CD4-positive, alpha-beta memory T cell (primary cell): ENCODE data around the gene DCHS2. TPM values are rescaled to one million over a fixed set of nuclear protein-coding genes. Genes with fewer than 3 reads are reported as not detected.

Experiments
- CTCF ChIA-PET: fragments of 350-600 bp; sonication (Branson Sonifier 250); formaldehyde crosslinking; loops from one replicate; lab custom pipeline; 2021; ENCODE audit warnings: inconsistent platforms; ENCODE audit not compliant: partially characterized antibody; lab: Charles Lee
- POLR2A ChIA-PET: fragments of 350-600 bp; sonication (Branson Sonifier 250); formaldehyde crosslinking; loops from one replicate; lab custom pipeline; 2021; ENCODE audit not compliant: partially characterized antibody; lab: Charles Lee
- DNase-seq, 5 donors: peaks; one replicate each; pipeline versions ENCODE4 v3.0.0 to v3.0.0-alpha.2; 2020 to 2022; ENCODE audit warnings: mixed read lengths in 1 of 5
- H3K27ac ChIP-seq: one replicate; pipeline ENCODE4 v1.7.0; 2013; ENCODE audit warnings: low read depth, low read length
- H3K27me3 ChIP-seq: 2 replicates; pipeline ENCODE4 v1.7.0; 2013; ENCODE audit warnings: mild to moderate bottlenecking, low read length, moderate library complexity; ENCODE audit not compliant: insufficient read depth
- H3K36me3 ChIP-seq: 2 replicates; pipeline ENCODE4 v1.7.0; 2013; ENCODE audit warnings: mild to moderate bottlenecking, low read length, moderate library complexity; ENCODE audit not compliant: insufficient read depth
- H3K4me1 ChIP-seq: 2 replicates; pipeline ENCODE4 v1.7.0; 2013; ENCODE audit warnings: mild to moderate bottlenecking, low read length, moderate library complexity; ENCODE audit not compliant: insufficient read depth
- H3K4me3 ChIP-seq, 2 donors: one replicate each; pipeline ENCODE4 v1.7.0; 2013; ENCODE audit warnings: low read length in 2 of 2, mild to moderate bottlenecking in 1 of 2
- H3K9me3 ChIP-seq, 2 donors: one replicate each; pipeline ENCODE4 v1.7.0; 2013; ENCODE audit warnings: low read length in 2 of 2, control low read depth in 1 of 2; ENCODE audit not compliant: control insufficient read depth in 1 of 2
- H3K27ac Mint-ChIP-seq, 7 donors: one replicate each; pipeline ENCODE4 v1.8.0; 2020 to 2021; ENCODE audit warnings: mixed read lengths in 7 of 7, mild to moderate bottlenecking in 6 of 7, inconsistent platforms in 3 of 7, moderate library complexity in 3 of 7
- H3K27me3 Mint-ChIP-seq, 2 donors: one replicate each; pipeline ENCODE4 v1.8.0; 2020 to 2021; ENCODE audit warnings: mixed read lengths in 2 of 2
- H3K36me3 Mint-ChIP-seq, 2 donors: one replicate each; pipeline ENCODE4 v1.8.0; 2020 to 2021; ENCODE audit warnings: mixed read lengths in 2 of 2, inconsistent platforms in 1 of 2, mild to moderate bottlenecking in 1 of 2
- H3K4me1 Mint-ChIP-seq, 4 donors: one replicate each; pipeline ENCODE4 v1.8.0; 2020 to 2021; ENCODE audit warnings: mixed read lengths in 4 of 4, mild to moderate bottlenecking in 1 of 4
- H3K4me3 Mint-ChIP-seq, 8 donors: one replicate each; pipeline ENCODE4 v1.8.0; 2020 to 2021; ENCODE audit warnings: mixed read lengths in 8 of 8, mild to moderate bottlenecking in 7 of 8, moderate library complexity in 6 of 8, inconsistent platforms in 3 of 8
- H3K9me3 Mint-ChIP-seq, 8 donors: one replicate each; pipeline ENCODE4 v1.8.0; 2020 to 2021; ENCODE audit warnings: mixed read lengths in 8 of 8, mild to moderate bottlenecking in 5 of 8, inconsistent platforms in 3 of 8, moderate library complexity in 1 of 8
- intact Hi-C: fragments of 100-400 bp; cut with micrococcal nuclease; formaldehyde crosslinking; loops from one replicate; pipeline ENCODE4 v1.15.1; 2023
- polyA plus RNA-seq, 2 donors: library from polyadenylated mRNA; unstranded; fragments of 300-500 nt; fragmentation: Illumina TruSeq; gene quantifications; one replicate each; pipeline ENCODE4 v1.2.3, GENCODE V29; 2021
- total RNA-seq, 2 experiments: library from RNA; stranded (reverse); gene quantifications; one replicate each; pipeline ENCODE4 v1.2.3, GENCODE V29; 2021

DCHS2 gene
- total and polyA plus RNA-seq, 4 experiments from 2014 or later, result 0.14 to 0.33 (median 0.17) TPM; not detected in 1

GRCh38 chr4:154417373-154417673, 74.3 kb downstream of the DCHS2 start:
- peaks cover 10% of the 10 kb centered on the region for H3K27me3 ChIP-seq
- Mint-ChIP-seq H3K27ac (no peak overlapping the region), H3K36me3 (no peaks in the 10 kb centered on the region), H3K4me3 (peak overlapping the region in 4 of 8 donors; percentile 9 to 84 (median 80)), H3K9me3 (peaks cover 0 to 4% (median 0%) of the 10 kb centered on the region in 8 donors), H3K4me1 (peaks cover 12 to 18% (median 15%) of the 10 kb centered on the region in 4 donors), H3K27me3 (peaks cover 22 to 31% of the 10 kb centered on the region in 2 donors)
- no peak overlapping the region for H3K4me3 ChIP-seq
- no peak for DNase-seq
- intact Hi-C loops, result no loop called here
- H3K27ac ChIP-seq, result no peak overlapping the region
- H3K9me3 ChIP-seq, result no peaks in the 10 kb centered on the region
- CTCF ChIA-PET, result no interaction called here
- no peaks in the 10 kb centered on the region for H3K36me3 ChIP-seq
- POLR2A ChIA-PET, result no interaction called here
- peaks cover 8% of the 10 kb centered on the region for H3K4me1 ChIP-seq

- Mint-ChIP-seq H3K36me3 (no peaks in the 10 kb centered on the region), H3K9me3 (peaks cover 0 to 4% (median 0%) of the 10 kb centered on the region in 8 donors), H3K27me3 (peaks cover 20 to 24% of the 10 kb centered on the region in 2 donors), H3K4me3 (peak overlapping the region; percentile 32 to 84 (median 73)), H3K4me1 (peaks cover 12 to 18% (median 15%) of the 10 kb centered on the region in 4 donors), H3K27ac (peak overlapping the region in 1 of 7 donors; percentile 65)
- no peaks in the 10 kb centered on the region for H3K9me3 ChIP-seq
- ChIA-PET POLR2A (no interaction called here), CTCF (no interaction called here)
- H3K4me3 ChIP-seq, result no peak overlapping the region
- intact Hi-C loops, result no loop called here
- no peaks in the 10 kb centered on the region for H3K36me3 ChIP-seq
- peaks cover 10% of the 10 kb centered on the region for H3K27me3 ChIP-seq
- H3K4me1 ChIP-seq, result peaks cover 8% of the 10 kb centered on the region
- DNase-seq, result no peak
- H3K27ac ChIP-seq, result no peak overlapping the region
These were observed 75.4 kb downstream of the DCHS2 start for GRCh38 chr4:154416190-154416547.

GRCh38 chr4:154415313-154415712, 76.3 kb downstream of the DCHS2 start:
- intact Hi-C loops, result no loop called here
- H3K4me1 Mint-ChIP-seq, result peaks cover 12 to 18% (median 15%) of the 10 kb centered on the region in 4 donors
- peak overlapping the region in 1 of 8 donors; percentile 31 for H3K4me3 Mint-ChIP-seq
- CTCF ChIA-PET, result no interaction called here
- POLR2A ChIA-PET, result no interaction called here
- no peak overlapping the region for H3K27ac ChIP-seq
- H3K27ac Mint-ChIP-seq, result no peak overlapping the region
- DNase-seq, result no peak
- H3K27me3 Mint-ChIP-seq, result peaks cover 26 to 28% of the 10 kb centered on the region in 2 donors
- no peaks in the 10 kb centered on the region for H3K36me3 ChIP-seq
- H3K4me1 ChIP-seq, result peaks cover 8% of the 10 kb centered on the region
- H3K4me3 ChIP-seq, result no peak overlapping the region
- H3K36me3 Mint-ChIP-seq, result no peaks in the 10 kb centered on the region
- H3K27me3 ChIP-seq, result peaks cover 10% of the 10 kb centered on the region
- H3K9me3 ChIP-seq, result no peaks in the 10 kb centered on the region
- H3K9me3 Mint-ChIP-seq, result peaks cover 0 to 7% (median 1%) of the 10 kb centered on the region in 8 donors

- H3K27ac ChIP-seq, result no peak overlapping the region
- H3K4me3 Mint-ChIP-seq, result no peak overlapping the region
- no peak overlapping the region for H3K4me3 ChIP-seq
- H3K27me3 Mint-ChIP-seq, result peaks cover 25 to 27% of the 10 kb centered on the region in 2 donors
- intact Hi-C loops, result no loop called here
- ChIA-PET POLR2A (no interaction called here), CTCF (no interaction called here)
- peaks cover 0 to 6% (median 1%) of the 10 kb centered on the region in 8 donors for H3K9me3 Mint-ChIP-seq
- H3K4me1 Mint-ChIP-seq, result peaks cover 12 to 18% (median 15%) of the 10 kb centered on the region in 4 donors
- H3K36me3 ChIP-seq, result no peaks in the 10 kb centered on the region
- no peak for DNase-seq
- H3K9me3 ChIP-seq, result no peaks in the 10 kb centered on the region
- H3K27me3 ChIP-seq, result peaks cover 10% of the 10 kb centered on the region
- no peaks in the 10 kb centered on the region for H3K36me3 Mint-ChIP-seq
- no peak overlapping the region for H3K27ac Mint-ChIP-seq
- peaks cover 8% of the 10 kb centered on the region for H3K4me1 ChIP-seq
These were observed 76.8 kb downstream of the DCHS2 start for GRCh38 chr4:154414796-154415195.

GRCh38 chr4:154414371-154414770, 77.2 kb downstream of the DCHS2 start:
- DNase-seq, result no peak
- H3K9me3 ChIP-seq, result no peaks in the 10 kb centered on the region
- H3K27ac ChIP-seq, result no peak overlapping the region
- Mint-ChIP-seq H3K4me3 (no peak overlapping the region), H3K4me1 (peaks cover 12 to 18% (median 15%) of the 10 kb centered on the region in 4 donors), H3K36me3 (no peaks in the 10 kb centered on the region), H3K27ac (no peak overlapping the region), H3K9me3 (peaks cover 0 to 6% (median 1%) of the 10 kb centered on the region in 8 donors), H3K27me3 (peaks cover 24% of the 10 kb centered on the region in 2 donors)
- POLR2A ChIA-PET, result no interaction called here
- H3K4me1 ChIP-seq, result peaks cover 8% of the 10 kb centered on the region
- H3K27me3 ChIP-seq, result peaks cover 10% of the 10 kb centered on the region
- CTCF ChIA-PET, result interaction anchor here (0.7 kb wide), 2 partner anchors 13 to 49 kb away, joined by 3 to 4 read pairs; no protein-coding TSS in a partner anchor
- intact Hi-C loops, result no loop called here
- H3K36me3 ChIP-seq, result no peaks in the 10 kb centered on the region
- no peak overlapping the region for H3K4me3 ChIP-seq

GRCh38 chr4:154407443-154407842, 84.2 kb downstream of the DCHS2 start:
- no peak overlapping the region for H3K27ac ChIP-seq
- intact Hi-C loops, result no loop called here
- no peak for DNase-seq
- Mint-ChIP-seq H3K27me3 (peaks cover 9 to 17% of the 10 kb centered on the region in 2 donors), H3K9me3 (peaks cover 0 to 8% (median 1%) of the 10 kb centered on the region in 8 donors), H3K4me1 (no peaks in the 10 kb centered on the region), H3K27ac (no peak overlapping the region), H3K36me3 (no peaks in the 10 kb centered on the region), H3K4me3 (no peak overlapping the region)
- no peaks in the 10 kb centered on the region for H3K27me3 ChIP-seq
- H3K4me3 ChIP-seq, result no peak overlapping the region
- no peaks in the 10 kb centered on the region for H3K9me3 ChIP-seq
- ChIA-PET POLR2A (no interaction called here), CTCF (no interaction called here)
- H3K36me3 ChIP-seq, result no peaks in the 10 kb centered on the region
- no peaks in the 10 kb centered on the region for H3K4me1 ChIP-seq

- Histone ChIP-seq H3K27ac (no peak overlapping the region), H3K27me3 (no peaks in the 10 kb centered on the region), H3K4me3 (no peak overlapping the region), H3K36me3 (no peaks in the 10 kb centered on the region), H3K4me1 (no peaks in the 10 kb centered on the region), H3K9me3 (no peaks in the 10 kb centered on the region)
- CTCF ChIA-PET, result no interaction called here
- H3K9me3 Mint-ChIP-seq, result peaks cover 0 to 10% (median 1%) of the 10 kb centered on the region in 8 donors
- no peak overlapping the region for H3K27ac Mint-ChIP-seq
- H3K4me3 Mint-ChIP-seq, result no peak overlapping the region
- peaks cover 10 to 17% of the 10 kb centered on the region in 2 donors for H3K27me3 Mint-ChIP-seq
- POLR2A ChIA-PET, result no interaction called here
- H3K4me1 Mint-ChIP-seq, result no peaks in the 10 kb centered on the region
- intact Hi-C loops, result no loop called here
- DNase-seq, result no peak
- no peaks in the 10 kb centered on the region for H3K36me3 Mint-ChIP-seq
These were observed 85.4 kb downstream of the DCHS2 start for GRCh38 chr4:154406018-154406795.
